H1 (cell line): Measurements from ENCODE around the gene GRIK4. TPM values are rescaled to one million over a fixed set of nuclear protein-coding genes. Genes with fewer than 3 reads are reported as not detected.

Experiments used
- CTCF ChIA-PET: fragments of 300-600 bp; sonication (Branson Sonifier 250); formaldehyde crosslinking; loops from one replicate; lab custom pipeline; 2021; ENCODE audit not compliant: partially characterized antibody; lab: Charles Lee
- POLR2A ChIA-PET: fragments of 300-600 bp; sonication (Branson Sonifier 250); formaldehyde crosslinking; loops from one replicate; lab custom pipeline; 2021; ENCODE audit warnings: inconsistent platforms; ENCODE audit not compliant: partially characterized antibody; lab: Charles Lee
- DNase-seq, 2 experiments: peaks; one replicate each; pipeline versions ENCODE4 v3.0.0 to v3.0.0-alpha.2; 2010 to 2022; ENCODE audit warnings: low spot score in 2 of 2, low read depth in 1 of 2, mixed read lengths in 1 of 2
- FAIRE-seq: peaks from 2 replicates; lab custom pipeline; 2011; peaks lifted over from hg19 to GRCh38; lab: Jason Lieb, UNC
- H2AFZ ChIP-seq: 2 replicates; pipeline ENCODE4 v1.8.1; 2012; ENCODE audit warnings: low read length, inconsistent platforms
- H2AK5ac ChIP-seq: 2 replicates; pipeline ENCODE4 v1.6.1; 2013; ENCODE audit warnings: low read depth, low read length
- H2BK120ac ChIP-seq: replicated peaks from 2 replicates; pipeline ENCODE3; 2013; ENCODE audit warnings: low read depth, low read length, inconsistent platforms
- H2BK12ac ChIP-seq: 2 replicates; pipeline ENCODE4 v1.6.1; 2013; ENCODE audit warnings: low read depth, low read length
- H2BK15ac ChIP-seq: 2 replicates; pipeline ENCODE4 v1.6.1; 2013; ENCODE audit warnings: low read length
- H2BK20ac ChIP-seq: 2 replicates; pipeline ENCODE4 v1.6.1; 2013; ENCODE audit warnings: low read length
- H2BK5ac ChIP-seq: 2 replicates; pipeline ENCODE4 v1.6.1; 2013; ENCODE audit warnings: low read depth, low read length
- H3K14ac ChIP-seq: 2 replicates; pipeline ENCODE4 v1.6.1; 2013; ENCODE audit warnings: inconsistent platforms; ENCODE audit not compliant: insufficient read length
- H3K18ac ChIP-seq: 2 replicates; pipeline ENCODE4 v1.6.1; 2013; ENCODE audit warnings: low read length; ENCODE audit errors: extremely low read depth
- H3K23ac ChIP-seq: 2 replicates; pipeline ENCODE4 v1.6.1; 2013; ENCODE audit warnings: inconsistent platforms; ENCODE audit not compliant: insufficient read length
- H3K23me2 ChIP-seq: 2 replicates; pipeline ENCODE4 v1.6.1; 2013; ENCODE audit warnings: low read depth, low read length
- H3K27ac ChIP-seq: 2 replicates; pipeline ENCODE4 v1.6.1; 2011; ENCODE audit warnings: low read depth, low read length, inconsistent platforms
- H3K27me3 ChIP-seq, 4 experiments: replicated peaks in 1 of 4; 1 replicate in 1 of 4; 2 replicates in 3 of 4; pipeline versions ENCODE4 v1.6.1 to v1.8.1; 2011 to 2013; ENCODE audit warnings: low read length in 3 of 4, mild to moderate bottlenecking in 3 of 4, inconsistent platforms in 2 of 4, mixed read lengths in 2 of 4, moderate library complexity in 1 of 4; ENCODE audit not compliant: control insufficient read depth in 3 of 4, insufficient read depth in 3 of 4; ENCODE audit errors: extremely low read depth in 1 of 4
- H3K36me3 ChIP-seq, 4 experiments: 2 replicates each; pipeline versions ENCODE4 v1.6.1 to v1.8.1; 2011 to 2013; ENCODE audit warnings: mild to moderate bottlenecking in 4 of 4, low read length in 3 of 4, moderate library complexity in 2 of 4, control low read depth in 1 of 4, inconsistent platforms in 1 of 4; ENCODE audit not compliant: insufficient read depth in 4 of 4, control insufficient read depth in 2 of 4
- H3K4ac ChIP-seq: replicated peaks from 2 replicates; pipeline ENCODE3; 2013; ENCODE audit warnings: low read length, low read depth, mixed read lengths, inconsistent platforms; ENCODE audit not compliant: insufficient read length
- H3K4me1 ChIP-seq, 4 experiments: replicated peaks in 1 of 4; 1 replicate in 1 of 4; 2 replicates in 3 of 4; pipeline versions ENCODE4 v1.6.1 to v1.8.1; 2011 to 2013; ENCODE audit warnings: low read length in 3 of 4, inconsistent platforms in 2 of 4, mixed read lengths in 1 of 4; ENCODE audit not compliant: insufficient read depth in 4 of 4, control insufficient read depth in 3 of 4
- H3K4me2 ChIP-seq, 2 experiments: 2 replicates each; pipeline versions ENCODE4 v1.6.1 to v1.8.1; 2011 to 2013; ENCODE audit warnings: low read depth in 2 of 2, low read length in 2 of 2, control low read depth in 1 of 2, inconsistent platforms in 1 of 2, mild to moderate bottlenecking in 1 of 2; ENCODE audit not compliant: insufficient read depth in 1 of 2
- H3K4me3 ChIP-seq, 4 experiments: fragments of 200-600, 300-600 bp in 1 of 4; sonication (generic), shearing (Covaris generic), sonication (Bioruptor Twin) in 1 of 4; 2 replicates each; pipeline versions ENCODE4 v1.5.1 to v1.8.1; 2011 to 2016; ENCODE audit warnings: low read length in 4 of 4, low read depth in 3 of 4, control low read depth in 2 of 4, inconsistent platforms in 2 of 4, mild to moderate bottlenecking in 2 of 4, mixed read lengths in 1 of 4, moderate library complexity in 1 of 4; ENCODE audit not compliant: insufficient read depth in 2 of 4; ENCODE audit errors: extremely low read depth in 1 of 4
- H3K56ac ChIP-seq: replicated peaks from 2 replicates; pipeline ENCODE3; 2013; ENCODE audit warnings: low read depth, mild to moderate bottlenecking, mixed read lengths, low read length, inconsistent platforms; ENCODE audit not compliant: insufficient read length
- H3K79me1 ChIP-seq: 2 replicates; pipeline ENCODE4 v1.6.1; 2013; ENCODE audit warnings: low read depth, low read length, control low read depth
- H3K79me2 ChIP-seq, 2 experiments: 2 replicates each; pipeline versions ENCODE4 v1.6.1 to v1.8.1; 2012 to 2013; ENCODE audit warnings: low read length in 2 of 2, mild to moderate bottlenecking in 2 of 2, inconsistent platforms in 1 of 2; ENCODE audit not compliant: insufficient read depth in 2 of 2, control insufficient read depth in 1 of 2
- H3K9ac ChIP-seq, 4 experiments: replicated peaks in 1 of 4; 1 replicate in 1 of 4; 2 replicates in 3 of 4; pipeline versions ENCODE4 v1.6.1 to v1.8.1; 2011 to 2013; ENCODE audit warnings: low read depth in 3 of 4, low read length in 3 of 4, control low read depth in 2 of 4, mild to moderate bottlenecking in 2 of 4, moderate library complexity in 2 of 4, inconsistent platforms in 1 of 4; ENCODE audit errors: extremely low read depth in 1 of 4
- H3K9me3 ChIP-seq, 2 experiments: 2 replicates each; pipeline versions ENCODE4 v1.6.1 to v1.8.1; 2012 to 2013; ENCODE audit warnings: mild to moderate bottlenecking in 2 of 2, moderate library complexity in 2 of 2, control low read depth in 1 of 2, inconsistent platforms in 1 of 2, low read depth in 1 of 2, low read length in 1 of 2, mixed read lengths in 1 of 2; ENCODE audit not compliant: insufficient read depth in 2 of 2
- H4K20me1 ChIP-seq, 2 experiments: replicated peaks in 1 of 2; 2 replicates each; pipeline versions ENCODE3 to v1.8.1; 2011 to 2013; ENCODE audit warnings: inconsistent platforms in 2 of 2, low read length in 2 of 2, mild to moderate bottlenecking in 1 of 2; ENCODE audit not compliant: insufficient read depth in 2 of 2, control insufficient read depth in 1 of 2
- H4K5ac ChIP-seq: 2 replicates; pipeline ENCODE4 v1.6.1; 2013; ENCODE audit warnings: low read length, low read depth, mixed read lengths, inconsistent platforms; ENCODE audit not compliant: insufficient read length
- H4K8ac ChIP-seq: 2 replicates; pipeline ENCODE4 v1.8.0; 2013; ENCODE audit warnings: mild to moderate bottlenecking, moderate library complexity, low read length, inconsistent platforms; ENCODE audit not compliant: insufficient read depth; ENCODE audit errors: extremely low read depth
- H4K91ac ChIP-seq: replicated peaks from 2 replicates; pipeline ENCODE3; 2013; ENCODE audit warnings: low read length, mixed read lengths, inconsistent platforms; ENCODE audit not compliant: insufficient read length
- BCL11A ChIP-seq, 2 experiments: IDR thresholded peaks; one replicate each; pipeline ENCODE4 v1.6.1; 2011; ENCODE audit warnings: low read depth in 2 of 2, low read length in 2 of 2, mild to moderate bottlenecking in 2 of 2
- CBX5 ChIP-seq: fragments of 300-800, 300-1000 bp; sonication (generic); IDR thresholded peaks from 2 replicates; pipeline ENCODE4 v1.7.1; 2016; ENCODE audit warnings: antibody characterized with exemption, low read length, low read depth
- CEBPB ChIP-seq: IDR thresholded peaks from 2 replicates; pipeline ENCODE4 v1.6.1; 2012; ENCODE audit warnings: low read depth, low read length
- POU5F1 ChIP-seq: IDR thresholded peaks from 2 replicates; pipeline ENCODE4 v1.6.1; 2011; ENCODE audit warnings: low read depth, mild to moderate bottlenecking, low read length, moderate library complexity
- SIRT6 ChIP-seq: IDR thresholded peaks from one replicate; pipeline ENCODE4 v1.7.1; 2012; ENCODE audit warnings: low read length, inconsistent platforms
- SP1 ChIP-seq: IDR thresholded peaks from 2 replicates; pipeline ENCODE4 v1.6.1; 2011; ENCODE audit warnings: low read depth, low read length
- WGBS, 2 experiments: shearing (Covaris generic) in 1 of 2; methylation state at CpG; one replicate each; pipeline versions ENCODE4 v1.1.6 to v1.1.7; 2013 to 2015; ENCODE audit warnings: low lambda C conversion rate in 2 of 2, mixed read lengths in 2 of 2, inconsistent platforms in 1 of 2, low coverage in 1 of 2, missing lambda C conversion rate in 1 of 2; ENCODE audit not compliant: insufficient replicate concordance in 2 of 2, insufficient coverage in 1 of 2, insufficient read length in 1 of 2; ENCODE audit errors: extremely low coverage in 1 of 2, missing lambda C conversion rate in 1 of 2; 5-methylcytosine and 5-hydroxymethylcytosine counted together
- polyA plus RNA-seq, 7 experiments: library from polyadenylated mRNA; depleted of rRNA in 3 of 7; stranded (reverse) in 5 of 7; unstranded in 2 of 7; fragments of >200 nt in 5 of 7; fragments of 200-250 nt in 2 of 7; gene quantifications; 1 replicate in 5 of 7; 2 replicates in 1 of 7; 4 replicates in 1 of 7; pipeline versions ENCODE4 v1.2.1 to v1.2.3, GENCODE V29; 2011 to 2013; ENCODE audit warnings: missing spikeins in 2 of 7, mixed read lengths in 2 of 7
- total RNA-seq: library from RNA; stranded (reverse); fragmentation: NEBNext Ultra II Directional; extraction: Animal tissue kit (Norgen Biotek cat#: 25700); gene quantifications from 2 replicates; pipeline ENCODE4 v1.2.1, GENCODE V29; 2021

The GRIK4 gene
- total and polyA plus RNA-seq, 2 of the 8 experiments (the other 6 are each of a cell fraction or from before 2014, with no cell fraction given) = 1.2 to 2.9 TPM

- no peak overlapping the region for H4K91ac ChIP-seq
- no peaks in the 10 kb centered on the region for H3K9me3 ChIP-seq
- no peaks in the 10 kb centered on the region for H3K79me1 ChIP-seq
- H3K4me2 ChIP-seq = no peak overlapping the region
- no peaks in the 10 kb centered on the region for H3K4me1 ChIP-seq
- H2BK15ac ChIP-seq = no peak overlapping the region
- H3K56ac ChIP-seq = no peak overlapping the region
- H2BK120ac ChIP-seq = no peak overlapping the region
- no peak overlapping the region for H2AFZ ChIP-seq
- no peaks in the 10 kb centered on the region for H3K23me2 ChIP-seq
- FAIRE-seq (no peak), DNase-seq (no peak)
- H4K20me1 ChIP-seq = no peaks in the 10 kb centered on the region
- H3K4ac ChIP-seq = no peak overlapping the region
- H2BK5ac ChIP-seq = no peak overlapping the region
- no peak overlapping the region for H3K27ac ChIP-seq
- no peak overlapping the region for H2BK20ac ChIP-seq
- no peak overlapping the region for H3K4me3 ChIP-seq
- ChIA-PET CTCF (interaction anchor here (0.8 to 17.4 kb wide), 5 partner anchors 11 to 112 kb away, joined by 3 to 300 read pairs (median 4); no protein-coding TSS in a partner anchor), POLR2A (no interaction called here)
- no peak overlapping the region for H3K9ac ChIP-seq
- no peaks in the 10 kb centered on the region for H3K27me3 ChIP-seq
- no peak overlapping the region; the same call in 1 of the 2 replicates for H4K8ac ChIP-seq
- H2BK12ac ChIP-seq = no peak overlapping the region
- H3K36me3 ChIP-seq = no peaks in the 10 kb centered on the region
- no peaks in the 10 kb centered on the region for H3K79me2 ChIP-seq
- H4K5ac ChIP-seq = no peak overlapping the region
- 86% methylated on average over 5 of the region's 5 CpGs; no CpG with 5 or more reads in 1 of the 2 experiments for WGBS, 2 experiments
- H3K18ac ChIP-seq = no peak overlapping the region
- no peak overlapping the region for H3K14ac ChIP-seq
- no peak overlapping the region for H3K23ac ChIP-seq
- TF ChIP-seq SIRT6 = no peak
- TF ChIP-seq POU5F1 = no peak
- no peak for TF ChIP-seq SP1
- no peak for TF ChIP-seq BCL11A (IDR thresholded peaks at IDR 0.05; ENCODE audit: low read depth in 2 of 2, low read length in 2 of 2)
- TF ChIP-seq CEBPB = no peak
- no peak for TF ChIP-seq CBX5
- TF ChIP-seq, all 59 proteins: peak for 0
- H2AK5ac ChIP-seq = no peak overlapping the region
These were observed 178.9 kb downstream of the GRIK4 start for GRCh38 chr11:120690406-120690805.
